ENCODE results near the gene CDH4.

Gene CDH4

GRCh38 chr20:61657721-61658377 is 405.8 kb downstream of the CDH4 start:
- no peak for DNase-seq (ENCODE audit: low spot score)

GRCh38 chr20:61658563-61658962 is 406.5 kb downstream of the CDH4 start:
- no peak for DNase-seq (ENCODE audit: low spot score)

GRCh38 chr20:61659246-61659993 is 407.4 kb downstream of the CDH4 start:
- no peak for DNase-seq (ENCODE audit: low spot score)

GRCh38 chr20:61659994-61660346 is 407.9 kb downstream of the CDH4 start:
- no peak for DNase-seq (ENCODE audit: low spot score)

- no peak for DNase-seq (ENCODE audit: low spot score)
Measured at GRCh38 chr20:61660559-61660958, 408.5 kb downstream of the CDH4 start.

GRCh38 chr20:61661025-61661424 is 409.0 kb downstream of the CDH4 start:
- no peak for DNase-seq (ENCODE audit: low spot score)

GRCh38 chr20:61661583-61661982 is 409.5 kb downstream of the CDH4 start:
- no peak for DNase-seq (ENCODE audit: low spot score)

- peak; percentile 43 for DNase-seq (ENCODE audit: low spot score)
Measured at GRCh38 chr20:61662226-61662967, 410.3 kb downstream of the CDH4 start.

GRCh38 chr20:61662968-61663331 is 410.9 kb downstream of the CDH4 start:
- no peak for DNase-seq (ENCODE audit: low spot score)

GRCh38 chr20:61663521-61664425 is 411.7 kb downstream of the CDH4 start:
- no peak for DNase-seq (ENCODE audit: low spot score)

GRCh38 chr20:61664556-61665320 is 412.7 kb downstream of the CDH4 start:
- no peak for DNase-seq (ENCODE audit: low spot score)

GRCh38 chr20:61665528-61666470 is 413.7 kb downstream of the CDH4 start:
- DNase-seq (ENCODE audit: low spot score), result no peak

- DNase-seq (ENCODE audit: low spot score), result no peak
Measured at GRCh38 chr20:61666471-61666832, 414.4 kb downstream of the CDH4 start.

GRCh38 chr20:61667056-61667792 is 415.2 kb downstream of the CDH4 start:
- DNase-seq (ENCODE audit: low spot score), result no peak

- DNase-seq (ENCODE audit: low spot score), result no peak
Measured at GRCh38 chr20:61668065-61668650, 416.1 kb downstream of the CDH4 start.

GRCh38 chr20:61668771-61669503 is 416.9 kb downstream of the CDH4 start:
- no peak for DNase-seq (ENCODE audit: low spot score)

- DNase-seq (ENCODE audit: low spot score), result no peak
Measured at GRCh38 chr20:61670274-61670673, 418.2 kb downstream of the CDH4 start.

- DNase-seq (ENCODE audit: low spot score), result no peak
Measured at GRCh38 chr20:61671559-61671958, 419.5 kb downstream of the CDH4 start.
